ENCODE results near the gene HES5. TPM values are rescaled to one million over a fixed set of nuclear protein-coding genes. Genes with fewer than 3 reads are reported as not detected.
A peak's percentile ranks its signal among the peaks of the same experiment; 100 is the strongest.
"Not testable (repeated sequence)": the region's sequence is repeated elsewhere in the genome, so short reads cannot be mapped to it uniquely, and the experiment has no call there.

Gene HES5, protein sequence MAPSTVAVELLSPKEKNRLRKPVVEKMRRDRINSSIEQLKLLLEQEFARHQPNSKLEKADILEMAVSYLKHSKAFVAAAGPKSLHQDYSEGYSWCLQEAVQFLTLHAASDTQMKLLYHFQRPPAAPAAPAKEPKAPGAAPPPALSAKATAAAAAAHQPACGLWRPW
- total RNA-seq = 1 to 10 TPM in 2 of 6 donors, under 1 TPM in 2, not detected in 2; 0.31 to 1.6 (median 0.92) TPM

DNA sequence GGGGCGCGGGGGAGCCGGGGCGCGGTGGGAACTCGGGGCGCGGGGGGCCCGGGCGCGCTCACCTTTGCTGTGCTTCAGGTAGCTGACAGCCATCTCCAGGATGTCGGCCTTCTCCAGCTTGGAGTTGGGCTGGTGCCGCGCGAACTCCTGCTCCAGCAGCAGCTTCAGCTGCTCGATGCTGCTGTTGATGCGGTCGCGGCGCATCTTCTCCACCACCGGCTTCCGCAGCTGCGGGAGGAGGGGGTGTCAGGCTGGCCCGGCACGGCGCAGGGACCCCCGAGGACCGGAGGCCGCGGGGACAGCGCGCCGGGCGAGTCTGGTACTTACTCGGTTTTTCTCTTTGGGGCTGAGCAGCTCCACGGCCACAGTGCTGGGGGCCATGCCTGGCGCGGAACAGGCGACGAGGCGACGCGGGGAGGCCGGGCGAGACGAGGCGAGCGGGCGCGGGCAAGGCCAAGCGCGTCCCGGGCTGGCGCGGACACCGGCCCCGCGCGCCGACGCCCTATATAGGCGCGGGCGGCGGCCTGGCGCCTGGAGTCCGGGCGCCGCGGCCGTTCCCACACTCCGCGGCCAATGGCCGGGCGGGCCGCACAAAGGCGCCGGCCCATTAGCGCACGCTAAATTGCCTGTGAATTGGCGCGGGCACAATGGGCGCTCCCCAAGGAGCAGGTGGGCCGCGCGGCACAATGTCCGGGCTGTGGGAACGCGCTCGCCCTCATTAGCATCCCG is at the start of gene HES5:
TSS of gene HES5 (minus strand) at position 480 of the 729 bp plus-strand sequence. CDS start at position 381, 99 bp downstream.
- DNase-seq (peak in 1 of 2 donors; percentile 85), ATAC-seq (ENCODE audit: low FRiP score in 2 of 2) (no peak)
- TF ChIP-seq POLR2A (IDR thresholded peaks at IDR 0.05) (no peak), POLR2AphosphoS5 (IDR thresholded peaks at IDR 0.05) (no peak), EP300 (IDR thresholded peaks at IDR 0.05) (no peak)
- TF ChIP-seq, protein P1, sequence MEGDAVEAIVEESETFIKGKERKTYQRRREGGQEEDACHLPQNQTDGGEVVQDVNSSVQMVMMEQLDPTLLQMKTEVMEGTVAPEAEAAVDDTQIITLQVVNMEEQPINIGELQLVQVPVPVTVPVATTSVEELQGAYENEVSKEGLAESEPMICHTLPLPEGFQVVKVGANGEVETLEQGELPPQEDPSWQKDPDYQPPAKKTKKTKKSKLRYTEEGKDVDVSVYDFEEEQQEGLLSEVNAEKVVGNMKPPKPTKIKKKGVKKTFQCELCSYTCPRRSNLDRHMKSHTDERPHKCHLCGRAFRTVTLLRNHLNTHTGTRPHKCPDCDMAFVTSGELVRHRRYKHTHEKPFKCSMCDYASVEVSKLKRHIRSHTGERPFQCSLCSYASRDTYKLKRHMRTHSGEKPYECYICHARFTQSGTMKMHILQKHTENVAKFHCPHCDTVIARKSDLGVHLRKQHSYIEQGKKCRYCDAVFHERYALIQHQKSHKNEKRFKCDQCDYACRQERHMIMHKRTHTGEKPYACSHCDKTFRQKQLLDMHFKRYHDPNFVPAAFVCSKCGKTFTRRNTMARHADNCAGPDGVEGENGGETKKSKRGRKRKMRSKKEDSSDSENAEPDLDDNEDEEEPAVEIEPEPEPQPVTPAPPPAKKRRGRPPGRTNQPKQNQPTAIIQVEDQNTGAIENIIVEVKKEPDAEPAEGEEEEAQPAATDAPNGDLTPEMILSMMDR (IDR thresholded peaks at IDR 0.05) = no peak
- H3K4me1 ChIP-seq = peaks cover 44 to 64% (median 56%) of the 10 kb centered on the region in 4 donors
- H3K27ac ChIP-seq = peak within 1 kb of the TSS in 3 of 4 donors; percentile 36 to 58 (median 50)
- peaks cover 0 to 34% (median 15%) of the 10 kb centered on the region in 4 donors for H3K27me3 ChIP-seq
- H3K9me3 ChIP-seq = no peaks in the 10 kb centered on the region
- H3K4me3 ChIP-seq = peak within 1 kb of the TSS in 3 of 4 donors; percentile 40 to 48 (median 46)
- no peaks in the 10 kb centered on the region for H3K36me3 ChIP-seq
- 0 to 3% methylated on average over 3 to 19 of the region's 91 CpGs for WGBS, 2 donors

DNA sequence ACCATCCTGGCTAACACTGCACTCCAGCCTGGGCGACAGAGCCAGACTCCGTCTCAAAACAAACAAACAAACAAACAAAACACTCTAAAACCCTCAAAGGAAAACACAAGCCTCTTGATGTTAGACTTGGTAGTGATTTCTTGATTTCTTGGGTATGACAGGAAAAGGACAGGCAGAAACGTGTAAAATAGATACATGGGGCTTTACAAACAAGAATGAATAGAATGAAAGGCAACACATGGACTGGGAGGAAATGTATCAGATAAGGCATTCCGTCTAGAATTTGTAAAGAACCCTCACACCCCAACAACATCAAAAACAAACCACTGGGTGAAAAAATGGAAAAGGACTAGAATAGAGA is 48.7 kb upstream of the HES5 start:
- H3K36me3 ChIP-seq = no peaks in the 10 kb centered on the region
- no peak for DNase-seq
- no peaks in the 10 kb centered on the region for H3K27me3 ChIP-seq
- H3K4me3 ChIP-seq = peak overlapping the region in 1 of 4 donors; percentile 40
- 26 to 43% methylated on average over 4 of the region's 4 CpGs for WGBS, 2 donors
- TF ChIP-seq EP300 (IDR thresholded peaks at IDR 0.05) (no peak), POLR2AphosphoS5 (IDR thresholded peaks at IDR 0.05) (no peak)
- H3K9me3 ChIP-seq = peaks cover 0 to 3% (median 0%) of the 10 kb centered on the region in 4 donors
- peak overlapping the region; percentile 88 to 91 (median 90) for H3K27ac ChIP-seq
- peaks cover 40 to 48% (median 43%) of the 10 kb centered on the region in 4 donors for H3K4me1 ChIP-seq
- no peak for ATAC-seq (ENCODE audit: low FRiP score in 2 of 2)

DNA sequence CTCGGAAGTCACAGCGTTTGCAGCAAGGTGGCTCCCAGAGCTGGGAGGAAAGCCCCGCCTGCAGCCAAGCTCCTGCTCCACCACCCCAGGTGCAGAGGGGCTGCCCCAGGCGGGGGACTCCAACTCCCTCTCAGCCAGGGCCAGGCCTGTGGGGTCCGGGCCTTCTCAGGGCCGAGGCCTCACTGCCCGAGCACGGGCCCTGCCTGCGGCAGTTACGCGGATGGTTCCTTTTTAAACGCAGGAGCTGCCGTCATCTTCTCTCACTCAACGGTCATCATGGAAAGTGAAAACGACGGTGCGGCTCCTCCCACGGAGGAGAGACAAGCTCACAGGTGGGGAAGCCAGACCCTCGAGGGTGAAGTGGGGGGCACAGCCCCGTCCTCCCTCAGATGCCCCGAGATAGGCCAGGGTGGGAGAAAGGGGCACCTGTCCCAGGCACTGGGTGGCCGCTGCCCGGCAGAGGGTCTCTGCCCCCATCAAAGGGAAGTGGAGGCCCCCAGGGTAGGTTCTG is 47.6 kb upstream of the HES5 start:
- WGBS, 2 donors = 52 to 91% methylated on average over 3 to 10 of the region's 23 CpGs
- not testable (repeated sequence) for ATAC-seq (ENCODE audit: low FRiP score in 2 of 2)

DNA sequence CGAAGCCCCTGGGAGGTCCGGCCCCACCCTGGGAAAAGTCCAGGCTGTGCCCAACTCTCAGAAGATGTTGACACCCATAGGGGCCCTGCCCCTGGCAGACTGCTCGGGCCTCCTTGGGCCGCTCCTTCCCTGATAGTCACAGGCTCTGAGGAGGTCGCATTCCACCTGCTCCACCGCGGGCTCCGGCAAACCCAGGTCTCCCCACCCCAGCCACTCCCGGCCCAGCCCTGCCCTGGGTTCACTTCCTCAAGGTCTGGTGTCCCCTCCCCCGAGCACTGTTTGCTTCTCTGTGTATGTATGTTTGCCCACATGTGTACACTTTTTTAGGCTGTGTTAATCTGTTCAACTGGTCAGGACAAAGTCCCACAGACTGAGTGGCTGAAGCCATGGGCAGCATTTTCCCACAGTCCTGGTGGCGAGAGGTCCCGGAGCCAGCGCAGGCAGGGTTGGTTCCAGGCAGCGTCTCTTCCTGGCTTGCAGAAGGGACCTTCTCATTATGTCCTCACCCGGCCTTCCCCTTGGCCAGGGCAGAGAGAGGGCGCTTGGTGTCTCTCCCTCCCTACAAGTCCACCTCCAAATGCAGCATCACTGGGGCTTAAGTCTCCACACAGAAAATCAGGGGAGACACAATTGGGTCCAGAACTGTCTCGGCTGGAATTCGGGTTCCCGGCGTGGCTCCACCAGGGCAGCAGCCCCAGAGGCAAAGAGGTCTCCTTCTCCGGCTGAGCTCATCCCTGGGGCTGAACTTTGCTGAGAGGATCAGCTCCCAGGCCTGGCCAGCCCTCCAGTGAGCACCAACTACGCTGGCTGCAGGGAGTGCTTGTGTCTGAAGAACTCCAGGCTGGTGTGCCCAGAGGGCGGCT is 46.0 kb upstream of the HES5 start:
- WGBS, 2 donors = 72 to 73% methylated on average over 14 to 22 of the region's 23 CpGs
- Histone ChIP-seq H3K4me3 (no peak overlapping the region), H3K9me3 (peaks cover 0 to 6% (median 2%) of the 10 kb centered on the region in 4 donors), H3K36me3 (no peaks in the 10 kb centered on the region), H3K4me1 (peaks cover 27 to 38% (median 32%) of the 10 kb centered on the region in 4 donors), H3K27me3 (no peaks in the 10 kb centered on the region), H3K27ac (peak overlapping the region; percentile 15 to 77 (median 66))
- ATAC-seq (ENCODE audit: low FRiP score in 2 of 2) (peak; percentile 2 to 57), DNase-seq (peak in 1 of 2 donors; percentile 72)
- TF ChIP-seq EP300 (IDR thresholded peaks at IDR 0.05) (no peak), POLR2AphosphoS5 (IDR thresholded peaks at IDR 0.05) (no peak), POLR2A (IDR thresholded peaks at IDR 0.05) (no peak)
- TF ChIP-seq, protein P1 (IDR thresholded peaks at IDR 0.05) = no peak

More for the DNA sequence above, 47.6 kb upstream of the HES5 start:
- H3K27me3 ChIP-seq, DNase-seq, H3K9me3 ChIP-seq, H3K36me3 ChIP-seq: not testable (repeated sequence)
- Histone ChIP-seq H3K27ac (peak overlapping the region; percentile 88 to 91 (median 90)), H3K4me3 (peak overlapping the region in 3 of 4 donors; percentile 18 to 40 (median 35)), H3K4me1 (peaks cover 30 to 40% (median 36%) of the 10 kb centered on the region in 4 donors)

DNA sequence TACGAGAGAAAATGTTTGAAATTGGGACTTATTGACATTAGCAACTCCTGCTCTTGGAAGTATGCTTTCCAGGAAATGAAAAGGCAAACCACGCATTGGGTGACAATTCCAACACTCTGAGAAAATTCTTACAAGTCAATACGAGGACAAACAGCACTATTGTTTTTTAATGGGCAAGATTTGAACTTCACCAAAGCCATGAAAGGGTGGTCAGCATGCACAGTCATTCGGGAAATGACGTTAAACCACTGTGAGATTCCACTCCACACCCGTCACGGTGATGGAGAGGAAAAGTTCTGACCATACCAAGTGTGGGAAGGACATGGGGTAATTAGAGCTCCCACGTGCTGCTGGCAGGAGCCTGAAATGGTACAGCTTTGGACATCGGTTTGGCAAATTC is 44.3 kb upstream of the HES5 start:
- peaks cover 27 to 38% (median 32%) of the 10 kb centered on the region in 4 donors for H3K4me1 ChIP-seq
- H3K36me3 ChIP-seq = no peaks in the 10 kb centered on the region
- no peak for DNase-seq
- TF ChIP-seq, protein P1 (IDR thresholded peaks at IDR 0.05) = no peak
- no peak overlapping the region for H3K4me3 ChIP-seq
- 78 to 81% methylated on average over 9 of the region's 9 CpGs for WGBS, 2 donors
- no peak for ATAC-seq (ENCODE audit: low FRiP score in 2 of 2)
- H3K27me3 ChIP-seq = no peaks in the 10 kb centered on the region
- H3K27ac ChIP-seq = no peak overlapping the region
- peaks cover 0 to 6% (median 2%) of the 10 kb centered on the region in 4 donors for H3K9me3 ChIP-seq

Measured in upper lobe of left lung (tissue), 6 donors.